ENCODE data around the gene KREMEN2. TPM values are rescaled to one million over a fixed set of nuclear protein-coding genes. Genes with fewer than 3 reads are reported as not detected.
A peak's percentile ranks its signal among the peaks of the same experiment; 100 is the strongest.

The KREMEN2 gene
- total and polyA plus RNA-seq, 9 of the 15 experiments (the other 6 are each of a cell fraction or from before 2014, with no cell fraction given) = 0.04 to 7.7 (median 1.5) TPM; not detected in 1

DNA sequence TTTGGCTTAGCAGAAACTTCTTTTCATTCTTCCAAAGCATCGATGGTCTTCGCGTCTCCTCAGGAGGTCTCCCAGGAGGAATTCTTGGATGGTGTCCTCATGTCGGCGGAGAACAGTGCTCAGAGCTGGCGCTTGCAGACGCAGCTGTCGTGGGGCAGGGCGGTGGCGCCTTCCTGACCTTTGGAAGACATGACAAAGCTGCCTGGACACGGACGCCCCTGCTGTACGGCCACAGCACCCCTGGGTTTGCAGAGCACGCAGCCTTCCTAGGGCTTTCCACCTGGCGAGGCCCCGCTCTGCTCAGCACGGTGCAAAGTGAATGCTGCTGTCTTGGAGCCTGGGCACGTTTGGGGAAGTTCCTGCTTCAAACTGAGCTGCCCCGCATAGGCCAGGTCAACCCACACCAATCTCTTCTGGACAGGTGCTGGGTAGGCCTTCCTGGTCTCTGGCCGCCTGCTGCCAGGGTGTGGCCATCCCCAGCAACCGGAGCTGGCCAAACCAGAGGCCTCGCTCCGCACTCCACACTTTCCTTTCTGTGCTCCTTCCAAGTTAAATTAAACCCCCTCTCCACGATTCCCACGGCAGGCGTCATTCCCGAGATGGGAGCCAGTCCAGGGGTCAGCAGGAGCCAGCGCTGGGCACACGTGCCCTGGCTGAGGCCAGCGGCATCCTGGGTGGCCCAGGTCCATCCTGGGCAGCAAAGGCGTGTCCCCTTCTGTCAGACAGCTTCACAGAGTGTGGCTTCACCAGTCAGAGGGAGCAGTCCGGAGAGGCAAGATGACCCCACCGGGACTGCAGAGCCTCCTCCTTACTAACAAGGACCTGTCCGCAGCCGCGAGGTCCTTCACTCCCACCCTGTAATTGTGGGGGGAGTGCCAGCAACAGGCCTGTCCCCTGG lies 15.0 kb upstream of the KREMEN2 start:
- Histone ChIP-seq H3K4me1 (replicated peaks in 1 of 2; ENCODE audit: control insufficient read depth in 2 of 2, insufficient read depth in 2 of 2, low read length in 2 of 2) (peaks cover 0 to 31% of the 10 kb centered on the region in 2 experiments; a peak in 3 of 5 replicates), H3K27ac (ENCODE audit: extremely low read depth, low read depth, low read length) (no peak overlapping the region), H3K9ac (ENCODE audit: insufficient read depth in 1 of 2, low read depth in 2 of 2, low read length in 2 of 2) (peak overlapping the region in 1 of 2 experiments; percentile 61; a peak in 2 of 4 replicates), H2AFZ (ENCODE audit: low read depth, low read length) (no peak overlapping the region), H3K79me2 (ENCODE audit: control insufficient read depth, insufficient read depth, low read length) (no peaks in the 10 kb centered on the region), H3K9me1 (ENCODE audit: control insufficient read depth, insufficient read depth, low read length) (no peaks in the 10 kb centered on the region), H3K9me3 (replicated peaks; ENCODE audit: control insufficient read depth, insufficient read depth, low read depth, low read length) (no peaks in the 10 kb centered on the region), H3K4me3 (no peak overlapping the region), H4K20me1 (replicated peaks; ENCODE audit: control insufficient read depth, insufficient read depth, low read length) (0 out of 2 replicates have a peak, but pooled peaks cover 10% of the 10 kb centered on the region), H3K36me3 (ENCODE audit: control insufficient read depth, insufficient read depth, low read length) (no peaks in the 10 kb centered on the region), H3K4me2 (ENCODE audit: insufficient read depth, low read length) (no peak overlapping the region), H3K27me3 (ENCODE audit: control insufficient read depth in 2 of 2, insufficient read depth in 2 of 2, low read length in 2 of 2) (peaks cover 12 to 22% of the 10 kb centered on the region in 2 experiments)
- FAIRE-seq (no peak), DNase-seq (ENCODE audit: extremely low read depth in 1 of 4, low spot score in 3 of 4) (no peak), ATAC-seq (no peak)
- in situ Hi-C loops (cut with MboI) = no loop called here
- intact Hi-C loops (cut with micrococcal nuclease) = no loop called here
- 68% methylated on average over 35 of the region's 36 CpGs for WGBS (ENCODE audit: insufficient coverage, low coverage, missing lambda C conversion rate)
- TF ChIP-seq, protein P1, sequence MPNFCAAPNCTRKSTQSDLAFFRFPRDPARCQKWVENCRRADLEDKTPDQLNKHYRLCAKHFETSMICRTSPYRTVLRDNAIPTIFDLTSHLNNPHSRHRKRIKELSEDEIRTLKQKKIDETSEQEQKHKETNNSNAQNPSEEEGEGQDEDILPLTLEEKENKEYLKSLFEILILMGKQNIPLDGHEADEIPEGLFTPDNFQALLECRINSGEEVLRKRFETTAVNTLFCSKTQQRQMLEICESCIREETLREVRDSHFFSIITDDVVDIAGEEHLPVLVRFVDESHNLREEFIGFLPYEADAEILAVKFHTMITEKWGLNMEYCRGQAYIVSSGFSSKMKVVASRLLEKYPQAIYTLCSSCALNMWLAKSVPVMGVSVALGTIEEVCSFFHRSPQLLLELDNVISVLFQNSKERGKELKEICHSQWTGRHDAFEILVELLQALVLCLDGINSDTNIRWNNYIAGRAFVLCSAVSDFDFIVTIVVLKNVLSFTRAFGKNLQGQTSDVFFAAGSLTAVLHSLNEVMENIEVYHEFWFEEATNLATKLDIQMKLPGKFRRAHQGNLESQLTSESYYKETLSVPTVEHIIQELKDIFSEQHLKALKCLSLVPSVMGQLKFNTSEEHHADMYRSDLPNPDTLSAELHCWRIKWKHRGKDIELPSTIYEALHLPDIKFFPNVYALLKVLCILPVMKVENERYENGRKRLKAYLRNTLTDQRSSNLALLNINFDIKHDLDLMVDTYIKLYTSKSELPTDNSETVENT (CRISPR knock-in tag; IDR thresholded peaks at IDR 0.05) = no peak
- no peak for TF ChIP-seq ZNF699 (CRISPR knock-in tag; IDR thresholded peaks at IDR 0.05; ENCODE audit: insufficient replicate concordance)
- no peak for TF ChIP-seq ZNF184 (CRISPR knock-in tag; IDR thresholded peaks at IDR 0.05)
- no peak for TF ChIP-seq CREB1 (IDR thresholded peaks at IDR 0.05)
- TF ChIP-seq CREB1 (CRISPR knock-in tag; IDR thresholded peaks at IDR 0.05) = no peak
- TF ChIP-seq, protein P2, sequence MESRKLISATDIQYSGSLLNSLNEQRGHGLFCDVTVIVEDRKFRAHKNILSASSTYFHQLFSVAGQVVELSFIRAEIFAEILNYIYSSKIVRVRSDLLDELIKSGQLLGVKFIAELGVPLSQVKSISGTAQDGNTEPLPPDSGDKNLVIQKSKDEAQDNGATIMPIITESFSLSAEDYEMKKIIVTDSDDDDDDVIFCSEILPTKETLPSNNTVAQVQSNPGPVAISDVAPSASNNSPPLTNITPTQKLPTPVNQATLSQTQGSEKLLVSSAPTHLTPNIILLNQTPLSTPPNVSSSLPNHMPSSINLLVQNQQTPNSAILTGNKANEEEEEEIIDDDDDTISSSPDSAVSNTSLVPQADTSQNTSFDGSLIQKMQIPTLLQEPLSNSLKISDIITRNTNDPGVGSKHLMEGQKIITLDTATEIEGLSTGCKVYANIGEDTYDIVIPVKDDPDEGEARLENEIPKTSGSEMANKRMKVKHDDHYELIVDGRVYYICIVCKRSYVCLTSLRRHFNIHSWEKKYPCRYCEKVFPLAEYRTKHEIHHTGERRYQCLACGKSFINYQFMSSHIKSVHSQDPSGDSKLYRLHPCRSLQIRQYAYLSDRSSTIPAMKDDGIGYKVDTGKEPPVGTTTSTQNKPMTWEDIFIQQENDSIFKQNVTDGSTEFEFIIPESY (CRISPR knock-in tag; IDR thresholded peaks at IDR 0.05) = peak; percentile 42; the same call in 1 of the 2 replicates
- TF ChIP-seq ZFP30 (CRISPR knock-in tag; IDR thresholded peaks at IDR 0.05; ENCODE audit: borderline replicate concordance) = no peak
- TF ChIP-seq ZNF274 (IDR thresholded peaks at IDR 0.05; ENCODE audit: borderline replicate concordance, low read depth, low read length) = no peak
- ChIA-PET POLR2A (interaction anchor here (0.7 kb wide), 1 partner anchor 21 kb away, joined by 3 read pairs; no protein-coding TSS in a partner anchor), CTCF (ENCODE audit: low intra/inter-chr PET ratio) (no interaction called here)
- BruUV-seq (replicated peaks) = TSS peak; percentile 49

Data from K562 (cell line).